GM10248 (cell line): ENCODE measurements around the gene PLEKHA8.
A peak's percentile ranks its signal among the peaks of the same experiment; 100 is the strongest.

Experiments used
- CTCF ChIA-PET: fragments of 300-600 bp; sonication (Branson Sonifier 250); formaldehyde crosslinking; extraction: SDS; loops from one replicate; lab custom pipeline; 2021; ENCODE audit warnings: antibody characterized with exemption; lab: Yijun Ruan, JAX
- POLR2A ChIA-PET: fragments of 350-650 bp; sonication (Branson Sonifier 250); formaldehyde crosslinking; extraction: SDS; loops from one replicate; lab custom pipeline; 2020; ENCODE audit warnings: antibody characterized with exemption; lab: Yijun Ruan, JAX
- DNase-seq: peaks from one replicate; pipeline ENCODE4 v3.0.0; 2012; ENCODE audit errors: extremely low spot score
- CTCF ChIP-seq: IDR thresholded peaks from 2 replicates; pipeline ENCODE4 v1.5.1; 2012; ENCODE audit warnings: mild to moderate bottlenecking, low read depth; ENCODE audit errors: extremely low read depth, missing control alignments, control extremely low read depth

PLEKHA8 gene

GRCh38 chr7:30062587-30062986 lies 34.4 kb downstream of the PLEKHA8 start:
- peak; percentile 60 for TF ChIP-seq CTCF
- ChIA-PET POLR2A (no interaction called here), CTCF (interaction anchor here (1.0 to 6.8 kb wide), 21 partner anchors 10 to 217 kb away, joined by 3 to 40 read pairs (median 5); no protein-coding TSS in a partner anchor)
- DNase-seq: peak; percentile 39

GRCh38 chr7:30065746-30066145 lies 37.5 kb downstream of the PLEKHA8 start:
- no peak for TF ChIP-seq CTCF
- DNase-seq: no peak
- ChIA-PET CTCF (interaction anchor here (0.8 to 6.8 kb wide), 2 partner anchors 8 to 11 kb away, joined by 3 to 40 read pairs; no protein-coding TSS in a partner anchor), POLR2A (no interaction called here)

- ChIA-PET CTCF (interaction anchor here (1.0 to 6.8 kb wide), 2 partner anchors 7 to 188 kb away, joined by 3 to 40 read pairs; no protein-coding TSS in a partner anchor), POLR2A (no interaction called here)
- no peak for DNase-seq
- no peak for TF ChIP-seq CTCF
Observed at GRCh38 chr7:30066687-30067086, 38.5 kb downstream of the PLEKHA8 start.

GRCh38 chr7:30068117-30068516 lies 39.9 kb downstream of the PLEKHA8 start:
- POLR2A ChIA-PET: no interaction called here
- CTCF ChIA-PET: interaction anchor here (1.5 kb wide), 1 partner anchor 21 kb away, joined by 4 read pairs; no protein-coding TSS in a partner anchor
- no peak for TF ChIP-seq CTCF
- DNase-seq: no peak

GRCh38 chr7:30069096-30069867 lies 41.1 kb downstream of the PLEKHA8 start:
- ChIA-PET CTCF (interaction anchor here (1.0 to 1.7 kb wide), 2 partner anchors 12 to 495 kb away, joined by 3 to 4 read pairs; no protein-coding TSS in a partner anchor), POLR2A (no interaction called here)
- no peak for DNase-seq
- TF ChIP-seq CTCF: no peak

GRCh38 chr7:30070052-30070451 lies 41.8 kb downstream of the PLEKHA8 start:
- ChIA-PET POLR2A (no interaction called here), CTCF (interaction anchor here (0.9 to 1.7 kb wide), 3 partner anchors 9 to 494 kb away, joined by 3 to 4 read pairs (median 3); no protein-coding TSS in a partner anchor)
- DNase-seq: no peak
- TF ChIP-seq CTCF: no peak
